Fibroblast of pulmonary artery (primary cell): ENCODE results near the gene OLFM3.

Experiments
- DNase-seq: peaks from one replicate; pipeline ENCODE4 v3.0.0-alpha.2; 2010; ENCODE audit warnings: low read depth
- H3K4me3 ChIP-seq: replicated peaks from 2 replicates; pipeline ENCODE4 v1.5.1; 2011; ENCODE audit warnings: low read depth, mild to moderate bottlenecking, control low read depth, low read length, moderate library complexity
- CTCF ChIP-seq: IDR thresholded peaks from 2 replicates; pipeline ENCODE4 v1.5.1; 2011; ENCODE audit warnings: mild to moderate bottlenecking, control low read depth, low read length, inconsistent platforms; ENCODE audit errors: missing control alignments

OLFM3 gene

GRCh38 chr1:101974599-101975274, 22.0 kb downstream of the OLFM3 start:
- DNase-seq: no peak
- H3K4me3 ChIP-seq: no peak overlapping the region
- no peak for TF ChIP-seq CTCF

GRCh38 chr1:101971304-101971703, 25.4 kb downstream of the OLFM3 start:
- H3K4me3 ChIP-seq: no peak overlapping the region
- TF ChIP-seq CTCF: peak; percentile 16
- peak; percentile 2 for DNase-seq

- H3K4me3 ChIP-seq: no peak overlapping the region
- no peak for TF ChIP-seq CTCF
- no peak for DNase-seq
These were observed 28.9 kb downstream of the OLFM3 start for GRCh38 chr1:101967871-101968270.

- H3K4me3 ChIP-seq: no peak overlapping the region
- no peak for TF ChIP-seq CTCF
- DNase-seq: no peak
These were observed 31.4 kb downstream of the OLFM3 start for GRCh38 chr1:101965341-101965740.

- H3K4me3 ChIP-seq: no peak overlapping the region
- no peak for DNase-seq
- no peak for TF ChIP-seq CTCF
These were observed 32.0 kb downstream of the OLFM3 start for GRCh38 chr1:101964708-101965107.

- DNase-seq: no peak
- H3K4me3 ChIP-seq: no peak overlapping the region
- no peak for TF ChIP-seq CTCF
These were observed 36.6 kb downstream of the OLFM3 start for GRCh38 chr1:101960142-101960541.

GRCh38 chr1:101959456-101959855, 37.3 kb downstream of the OLFM3 start:
- no peak for DNase-seq
- no peak for TF ChIP-seq CTCF
- H3K4me3 ChIP-seq: no peak overlapping the region
